Transverse colon (tissue), 3 donors: ENCODE data around the gene AKR7A2.

ENCODE experiments used
- POLR2A ChIP-seq: fragments of 450-650 bp; IDR thresholded peaks from one replicate; pipeline ENCODE4 v1.6.1; 2016; ENCODE audit warnings: antibody characterized with exemption, mild to moderate bottlenecking, moderate library complexity
- TF ChIP-seq, protein P1 (sequence below), 5 experiments: fragments of 200-600 bp in 3 of 5; fragments of 450-650 bp in 2 of 5; sonication (generic) in 3 of 5; IDR thresholded peaks; 1 replicate in 2 of 5; 2 replicates in 3 of 5; pipeline ENCODE4 v1.5.1; 2016 to 2017; ENCODE audit warnings: antibody characterized with exemption in 5 of 5, inconsistent platforms in 3 of 5, mild to moderate bottlenecking in 2 of 5, moderate library complexity in 1 of 5

- TF ChIP-seq, protein P1, sequence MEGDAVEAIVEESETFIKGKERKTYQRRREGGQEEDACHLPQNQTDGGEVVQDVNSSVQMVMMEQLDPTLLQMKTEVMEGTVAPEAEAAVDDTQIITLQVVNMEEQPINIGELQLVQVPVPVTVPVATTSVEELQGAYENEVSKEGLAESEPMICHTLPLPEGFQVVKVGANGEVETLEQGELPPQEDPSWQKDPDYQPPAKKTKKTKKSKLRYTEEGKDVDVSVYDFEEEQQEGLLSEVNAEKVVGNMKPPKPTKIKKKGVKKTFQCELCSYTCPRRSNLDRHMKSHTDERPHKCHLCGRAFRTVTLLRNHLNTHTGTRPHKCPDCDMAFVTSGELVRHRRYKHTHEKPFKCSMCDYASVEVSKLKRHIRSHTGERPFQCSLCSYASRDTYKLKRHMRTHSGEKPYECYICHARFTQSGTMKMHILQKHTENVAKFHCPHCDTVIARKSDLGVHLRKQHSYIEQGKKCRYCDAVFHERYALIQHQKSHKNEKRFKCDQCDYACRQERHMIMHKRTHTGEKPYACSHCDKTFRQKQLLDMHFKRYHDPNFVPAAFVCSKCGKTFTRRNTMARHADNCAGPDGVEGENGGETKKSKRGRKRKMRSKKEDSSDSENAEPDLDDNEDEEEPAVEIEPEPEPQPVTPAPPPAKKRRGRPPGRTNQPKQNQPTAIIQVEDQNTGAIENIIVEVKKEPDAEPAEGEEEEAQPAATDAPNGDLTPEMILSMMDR (IDR thresholded peaks at IDR 0.05): no peak
- TF ChIP-seq POLR2A: peak; percentile 29
These were observed 4.0 kb downstream of the AKR7A2 start for GRCh38 chr1:19307794-19308508.
